HG02798 (cell line): Measurements from ENCODE around the gene SLC38A2.
A peak's percentile ranks its signal among the peaks of the same experiment; 100 is the strongest.

Experiments
- ATAC-seq: cut with Tn5 transposase; IDR thresholded peaks from one replicate; pipeline ENCODE4 v1.9.1; 2021; ENCODE audit warnings: mild to moderate bottlenecking; ENCODE audit not compliant: unreplicated experiment, poor library complexity

SLC38A2 gene

GRCh38 chr12:46378530-46378929 is 6.0 kb upstream of the SLC38A2 start:
- no peak for ATAC-seq

GRCh38 chr12:46377678-46378077 is 5.1 kb upstream of the SLC38A2 start:
- no peak for ATAC-seq

DNA sequence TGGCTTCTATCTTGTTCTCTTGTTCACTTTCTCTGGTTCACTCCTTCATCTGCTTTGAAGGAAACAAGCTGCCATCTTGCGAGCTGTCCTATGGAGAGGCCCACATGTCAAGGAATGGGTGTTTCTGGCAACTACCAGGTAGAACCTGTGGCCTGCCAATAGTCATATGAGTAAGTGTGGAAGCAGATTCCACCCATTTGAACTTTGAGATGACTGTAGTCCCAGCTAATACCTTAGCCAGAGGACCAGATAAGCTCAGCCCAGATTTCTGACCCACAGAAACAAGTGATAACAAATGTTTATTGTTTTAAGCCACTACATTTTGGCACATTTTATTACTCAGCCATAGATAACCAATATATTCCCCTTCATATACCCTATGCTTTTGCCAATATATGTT is 4.0 kb upstream of the SLC38A2 start:
- no peak for ATAC-seq

DNA sequence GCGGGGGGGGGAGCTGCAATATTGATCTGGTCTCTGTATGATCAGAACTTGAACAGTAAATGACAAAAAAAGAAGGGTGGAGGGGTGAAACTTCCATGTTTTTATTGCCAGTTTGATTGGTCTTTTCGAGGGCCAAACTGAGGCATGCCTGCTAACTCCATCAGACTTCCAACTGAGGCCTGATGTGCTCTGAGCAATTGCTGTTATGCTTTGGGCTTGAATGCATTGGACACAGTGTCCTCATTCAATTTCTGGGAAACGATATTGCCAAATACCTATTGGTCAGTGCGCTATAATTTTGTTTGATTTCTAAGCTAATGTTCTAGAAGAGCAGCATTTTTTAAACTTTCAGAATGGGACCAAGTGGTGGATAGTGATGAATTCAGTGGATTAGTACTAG is 2.1 kb upstream of the SLC38A2 start:
- no peak for ATAC-seq

DNA sequence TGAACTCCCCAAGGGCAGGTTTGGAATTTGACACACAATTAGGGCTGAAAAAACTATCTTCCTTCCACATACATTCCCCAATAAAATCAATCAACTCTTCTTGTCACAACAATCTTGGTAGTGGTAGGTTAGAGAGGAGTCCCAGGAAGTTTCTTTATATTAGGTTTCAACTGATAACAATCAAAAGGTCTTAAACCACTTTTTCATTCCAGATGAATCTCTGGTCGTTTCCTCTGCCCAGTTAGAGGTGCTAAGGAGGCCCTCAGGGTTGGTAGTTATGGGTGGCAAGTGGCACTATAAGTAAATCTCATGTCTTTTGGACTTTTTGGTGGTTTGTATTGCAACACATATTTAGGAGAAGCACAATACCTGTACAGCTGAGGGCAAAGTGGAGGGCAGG is 1.7 kb upstream of the SLC38A2 start:
- no peak for ATAC-seq

DNA sequence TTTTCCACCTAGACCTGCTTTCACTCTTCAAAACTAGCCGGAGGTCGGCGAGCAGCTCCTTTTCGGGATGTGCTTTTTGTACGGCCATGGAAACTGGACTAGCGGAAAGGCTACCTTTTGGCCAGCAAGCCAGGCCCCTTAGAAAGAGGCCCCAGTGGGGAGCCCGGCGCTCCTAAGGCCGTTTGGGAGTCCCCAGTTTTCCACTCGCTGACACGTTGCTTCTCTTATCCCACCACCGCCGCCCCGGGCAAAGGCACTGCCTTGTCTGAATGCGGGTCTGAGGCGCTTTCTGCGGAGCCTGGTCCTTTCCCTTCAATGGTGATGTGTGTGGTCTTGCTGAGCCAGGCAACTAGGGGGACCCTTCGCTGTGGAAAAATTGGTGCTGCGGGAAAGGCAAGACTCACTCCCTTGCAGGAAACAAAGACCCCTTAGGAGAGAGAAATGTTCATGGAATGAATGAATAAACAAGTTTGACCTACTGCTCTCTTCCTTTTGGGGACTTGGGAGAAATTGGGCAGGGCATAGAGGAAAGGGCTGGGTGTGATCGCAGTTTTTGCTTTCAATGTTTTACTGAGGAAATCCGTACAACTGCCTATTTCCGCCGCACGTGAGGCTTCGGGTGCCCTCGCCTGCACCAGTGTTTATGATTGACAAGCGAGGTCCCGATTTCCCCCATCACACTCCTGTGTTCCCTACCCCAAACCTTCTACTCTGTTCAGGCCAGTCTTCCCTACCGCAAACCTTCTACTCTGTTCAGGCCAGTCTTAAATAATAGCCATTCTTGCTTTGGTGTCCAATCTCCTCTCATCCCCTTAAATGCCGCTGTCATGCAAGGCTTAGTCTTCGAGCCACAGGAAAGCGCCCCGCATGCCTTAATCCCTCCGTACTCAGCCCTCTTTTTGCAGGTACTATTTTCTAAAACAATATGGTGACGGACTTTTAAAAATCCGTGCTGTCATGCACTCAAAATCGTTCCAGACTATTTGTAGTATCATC is 1.0 kb upstream of the SLC38A2 start:
- ATAC-seq, result no peak

DNA sequence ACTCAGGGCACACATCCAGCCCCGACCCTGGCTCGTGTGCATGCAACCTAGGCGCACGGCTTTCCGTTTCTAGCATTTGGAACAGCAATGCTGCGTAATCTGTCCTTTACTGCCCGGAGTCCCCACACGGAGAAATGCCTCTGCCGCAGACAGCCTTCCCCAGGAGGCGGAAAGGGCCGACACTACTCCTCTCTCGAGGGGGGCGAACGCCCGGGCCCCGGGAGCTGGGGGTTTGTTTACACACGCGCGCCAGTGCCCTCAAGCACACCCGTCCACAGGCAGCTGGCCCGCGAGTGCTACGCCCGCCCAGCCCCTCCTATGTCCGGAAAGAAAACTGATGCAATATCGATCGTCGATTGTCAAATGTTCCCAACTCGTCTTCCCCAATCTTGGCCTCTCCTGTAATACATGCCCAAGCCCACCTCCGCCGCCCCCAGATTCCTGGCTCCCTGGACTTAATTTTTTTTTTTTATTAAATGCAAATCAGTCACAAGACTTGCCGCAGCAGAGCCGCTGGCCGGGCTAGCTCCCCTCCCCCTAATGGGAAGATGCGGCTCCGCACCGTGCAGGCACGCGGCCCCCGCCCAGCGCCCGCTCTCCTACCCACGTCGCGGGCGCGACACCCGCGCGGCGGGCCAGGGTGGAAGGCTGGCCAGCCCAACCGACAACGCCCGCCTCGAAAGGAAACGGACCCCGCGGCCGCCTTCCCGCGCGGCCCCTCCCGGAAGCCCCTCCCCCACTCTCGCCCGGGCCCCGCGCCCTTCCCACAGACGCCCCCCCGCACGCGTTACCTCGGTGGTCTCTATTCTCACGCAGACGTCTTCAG is 642 bp downstream of the SLC38A2 start:
- peak; percentile 18 for ATAC-seq

GRCh38 chr12:46370792-46371717 is 1.5 kb downstream of the SLC38A2 start:
- peak; percentile 63 for ATAC-seq

- ATAC-seq, result no peak
These were observed 2.2 kb downstream of the SLC38A2 start for GRCh38 chr12:46370380-46370734.

GRCh38 chr12:46369474-46370379 is 2.8 kb downstream of the SLC38A2 start:
- no peak for ATAC-seq

DNA sequence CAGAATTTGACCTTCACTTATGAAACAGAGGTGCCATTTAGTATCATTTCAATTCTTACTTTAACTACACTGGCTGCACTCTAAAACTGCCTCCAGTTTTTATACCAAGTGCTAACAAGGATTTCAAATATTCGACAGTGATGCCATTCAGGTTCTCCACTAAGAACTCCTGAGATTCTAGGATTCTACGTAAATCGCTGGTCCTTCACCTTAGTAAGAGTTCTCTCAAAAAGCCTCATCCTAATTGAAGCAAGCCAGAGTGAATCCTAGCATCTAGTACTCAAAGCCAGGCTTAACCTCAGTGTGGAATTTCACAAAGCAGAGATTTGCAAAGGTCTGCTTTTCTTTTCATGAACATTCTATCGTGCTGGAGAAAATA is 3.5 kb downstream of the SLC38A2 start:
- ATAC-seq, result no peak

DNA sequence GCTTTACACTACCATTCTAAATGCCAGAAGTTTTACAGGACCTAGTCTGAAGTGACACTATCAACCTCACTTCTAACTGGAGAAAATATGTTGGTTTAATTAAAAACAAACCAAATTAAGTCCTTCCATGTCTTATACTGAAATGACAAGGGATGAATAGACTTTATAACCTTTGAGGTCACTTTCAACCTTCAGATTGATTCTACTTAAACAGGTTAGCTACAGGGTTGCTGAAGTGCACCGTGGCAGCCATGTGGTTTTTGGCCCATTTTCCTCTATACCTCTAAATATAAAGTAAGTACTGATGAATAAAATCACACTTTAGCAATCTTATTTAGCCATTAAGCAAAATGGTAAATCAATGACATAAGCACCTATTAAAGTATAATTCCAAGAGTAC is 3.9 kb downstream of the SLC38A2 start:
- no peak for ATAC-seq

DNA sequence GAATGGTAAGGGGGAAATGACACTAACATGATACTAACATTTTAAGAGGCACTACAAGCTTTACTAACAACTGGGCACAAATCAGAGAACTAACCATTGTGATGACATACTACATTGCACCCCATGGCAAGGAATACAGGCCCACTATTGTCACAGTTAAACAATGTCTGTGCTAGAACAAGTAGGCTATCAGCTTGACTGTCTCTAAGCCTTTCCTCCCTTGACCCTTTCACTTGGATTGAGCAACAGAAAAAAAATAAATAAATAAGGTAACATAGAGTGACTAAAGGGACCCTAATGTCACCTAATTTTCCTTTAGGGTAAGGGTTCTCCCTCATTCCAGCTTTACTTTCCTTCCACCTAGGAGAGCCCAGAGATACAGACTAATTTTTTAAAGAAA is 4.4 kb downstream of the SLC38A2 start:
- no peak for ATAC-seq

- no peak for ATAC-seq
These were observed 5.1 kb downstream of the SLC38A2 start for GRCh38 chr12:46367351-46368029.

DNA sequence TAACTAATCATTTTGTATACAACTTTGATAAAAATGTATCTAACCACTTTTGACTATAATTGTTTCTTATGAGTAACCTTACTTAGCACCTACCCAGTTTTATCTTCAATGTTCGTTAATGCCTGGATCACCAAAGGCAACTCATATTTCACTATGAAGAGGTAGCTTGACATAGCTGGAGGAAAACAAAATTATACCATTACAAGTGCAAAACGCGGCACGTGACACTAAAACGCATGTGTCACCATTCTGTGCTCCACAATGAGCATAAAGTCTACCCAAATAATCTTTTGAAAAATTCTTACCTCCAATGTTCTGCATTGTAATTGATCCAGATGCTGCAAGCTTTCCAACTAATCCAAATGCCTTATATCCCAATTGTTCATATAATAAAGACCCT is 5.8 kb downstream of the SLC38A2 start:
- no peak for ATAC-seq

DNA sequence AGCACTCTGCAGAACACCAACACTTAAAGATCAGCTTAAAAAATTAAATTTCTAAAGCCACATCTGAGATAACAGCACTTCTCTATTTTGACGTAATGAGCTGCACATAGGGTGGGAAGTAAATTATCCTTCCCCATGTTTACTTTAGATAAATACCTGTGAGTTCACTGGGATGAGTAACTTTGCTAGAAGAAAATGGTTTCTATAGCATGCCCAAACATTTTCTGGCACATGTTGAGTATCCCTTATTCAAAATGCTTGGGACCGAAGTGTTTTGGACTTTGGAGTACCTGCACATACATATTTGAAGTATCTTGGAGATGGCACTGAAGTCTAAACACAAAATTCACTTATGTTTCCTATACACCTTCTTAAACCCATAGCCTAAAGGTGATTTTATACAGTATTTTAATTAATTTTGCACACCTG is 6.6 kb downstream of the SLC38A2 start:
- no peak for ATAC-seq

- ATAC-seq, result no peak
These were observed 7.6 kb downstream of the SLC38A2 start for GRCh38 chr12:46364777-46365580.

- ATAC-seq, result no peak
These were observed 8.3 kb downstream of the SLC38A2 start for GRCh38 chr12:46364300-46364696.
